ENCODE measurements around the gene CCDC137. TPM values are rescaled to one million over a fixed set of nuclear protein-coding genes. Genes with fewer than 3 reads are reported as not detected.
A peak's percentile ranks its signal among the peaks of the same experiment; 100 is the strongest.

CCDC137 gene
- total RNA-seq, 1 experiment from 2014 or later = 37.8 TPM

GRCh38 chr17:81683584-81684441 lies 17.3 kb downstream of the CCDC137 start, which contains the start of the genes ARL16 and HGS:
Gene ARL16 (minus strand): TSS chr17:81683797. CDS start chr17:81683753, 44 bp downstream.
Gene HGS (plus strand): TSS chr17:81684011. CDS start chr17:81684067, 56 bp downstream.
- CTCF ChIA-PET = interaction anchor here (0.6 to 2.2 kb wide), 3 partner anchors 17 to 188 kb away, joined by 4 to 8 read pairs (median 4); partner anchors contain the start of gene MRPL12
- H3K27me3 Mint-ChIP-seq (ENCODE audit: unreplicated experiment) = no peaks in the 10 kb centered on the region
- H3K4me1 Mint-ChIP-seq (ENCODE audit: low read depth, unreplicated experiment) = peaks cover 12% of the 10 kb centered on the region
- H3K4me3 Mint-ChIP-seq (ENCODE audit: low read depth, unreplicated experiment) = peak within 1 kb of the TSS; percentile 71
- DNase-seq = peak; percentile 97
- intact Hi-C loops (cut with micrococcal nuclease; ENCODE audit: unreplicated experiment) = no loop called here
- no peaks in the 10 kb centered on the region for H3K9me3 Mint-ChIP-seq (ENCODE audit: low read depth, unreplicated experiment)
- TF ChIP-seq, protein P1, sequence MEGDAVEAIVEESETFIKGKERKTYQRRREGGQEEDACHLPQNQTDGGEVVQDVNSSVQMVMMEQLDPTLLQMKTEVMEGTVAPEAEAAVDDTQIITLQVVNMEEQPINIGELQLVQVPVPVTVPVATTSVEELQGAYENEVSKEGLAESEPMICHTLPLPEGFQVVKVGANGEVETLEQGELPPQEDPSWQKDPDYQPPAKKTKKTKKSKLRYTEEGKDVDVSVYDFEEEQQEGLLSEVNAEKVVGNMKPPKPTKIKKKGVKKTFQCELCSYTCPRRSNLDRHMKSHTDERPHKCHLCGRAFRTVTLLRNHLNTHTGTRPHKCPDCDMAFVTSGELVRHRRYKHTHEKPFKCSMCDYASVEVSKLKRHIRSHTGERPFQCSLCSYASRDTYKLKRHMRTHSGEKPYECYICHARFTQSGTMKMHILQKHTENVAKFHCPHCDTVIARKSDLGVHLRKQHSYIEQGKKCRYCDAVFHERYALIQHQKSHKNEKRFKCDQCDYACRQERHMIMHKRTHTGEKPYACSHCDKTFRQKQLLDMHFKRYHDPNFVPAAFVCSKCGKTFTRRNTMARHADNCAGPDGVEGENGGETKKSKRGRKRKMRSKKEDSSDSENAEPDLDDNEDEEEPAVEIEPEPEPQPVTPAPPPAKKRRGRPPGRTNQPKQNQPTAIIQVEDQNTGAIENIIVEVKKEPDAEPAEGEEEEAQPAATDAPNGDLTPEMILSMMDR (IDR thresholded peaks at IDR 0.05; ENCODE audit: unreplicated experiment) = no peak
- H3K27ac Mint-ChIP-seq (ENCODE audit: unreplicated experiment) = peak within 1 kb of the TSS; percentile 69
- H3K36me3 Mint-ChIP-seq (ENCODE audit: insufficient read depth, unreplicated experiment) = peaks cover 76% of the 10 kb centered on the region
- no TSS peak for BruUV-seq (replicated peaks)

GRCh38 chr17:81684442-81684911 lies 17.9 kb downstream of the CCDC137 start:
- intact Hi-C loops (cut with micrococcal nuclease; ENCODE audit: unreplicated experiment) = no loop called here
- TF ChIP-seq, protein P1 (IDR thresholded peaks at IDR 0.05; ENCODE audit: unreplicated experiment) = no peak
- H3K4me1 Mint-ChIP-seq (ENCODE audit: low read depth, unreplicated experiment) = peaks cover 12% of the 10 kb centered on the region
- peaks cover 75% of the 10 kb centered on the region for H3K36me3 Mint-ChIP-seq (ENCODE audit: insufficient read depth, unreplicated experiment)
- BruUV-seq (replicated peaks) = TSS peak; percentile 79
- no peaks in the 10 kb centered on the region for H3K9me3 Mint-ChIP-seq (ENCODE audit: low read depth, unreplicated experiment)
- peak overlapping the region; percentile 71 for H3K4me3 Mint-ChIP-seq (ENCODE audit: low read depth, unreplicated experiment)
- H3K27ac Mint-ChIP-seq (ENCODE audit: unreplicated experiment) = peak overlapping the region; percentile 69
- no peaks in the 10 kb centered on the region for H3K27me3 Mint-ChIP-seq (ENCODE audit: unreplicated experiment)
- CTCF ChIA-PET = interaction anchor here (2.2 kb wide), 1 partner anchor 18 kb away, joined by 8 read pairs; the partner anchor contains the start of gene MRPL12
- no peak for DNase-seq

- peak overlapping the region; percentile 69 for H3K27ac Mint-ChIP-seq (ENCODE audit: unreplicated experiment)
- CTCF ChIA-PET = no interaction called here
Observed at GRCh38 chr17:81685108-81685507, 18.6 kb downstream of the CCDC137 start.

DNA sequence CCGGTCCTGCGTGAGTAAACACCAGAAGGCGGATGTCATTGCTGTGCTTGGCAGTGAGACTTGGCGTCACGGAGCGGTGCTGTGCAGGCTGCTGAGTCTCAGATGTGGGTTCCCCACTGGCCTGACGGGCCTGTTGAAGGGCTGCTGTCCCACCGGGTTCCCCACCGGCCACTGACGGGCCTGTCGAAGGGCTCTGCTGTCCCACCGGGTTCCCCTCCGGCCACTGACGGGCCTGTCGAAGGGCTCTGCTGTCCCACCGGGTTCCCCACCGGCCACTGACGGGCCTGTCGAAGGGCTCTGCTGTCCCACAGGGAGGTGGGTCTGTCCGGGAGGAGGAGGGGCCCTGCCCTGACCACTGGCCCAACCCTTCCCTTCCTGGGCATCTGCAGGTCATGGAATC lies 20.1 kb downstream of the CCDC137 start:
- H3K9me3 Mint-ChIP-seq (ENCODE audit: low read depth, unreplicated experiment) = no peaks in the 10 kb centered on the region
- DNase-seq = no peak
- H3K36me3 Mint-ChIP-seq (ENCODE audit: insufficient read depth, unreplicated experiment) = peaks cover 85% of the 10 kb centered on the region
- intact Hi-C loops (cut with micrococcal nuclease; ENCODE audit: unreplicated experiment) = no loop called here
- peaks cover 9% of the 10 kb centered on the region for H3K4me1 Mint-ChIP-seq (ENCODE audit: low read depth, unreplicated experiment)
- CTCF ChIA-PET = no interaction called here
- TF ChIP-seq, protein P1 (IDR thresholded peaks at IDR 0.05; ENCODE audit: unreplicated experiment) = no peak
- H3K27ac Mint-ChIP-seq (ENCODE audit: unreplicated experiment) = no peak overlapping the region
- H3K27me3 Mint-ChIP-seq (ENCODE audit: unreplicated experiment) = no peaks in the 10 kb centered on the region
- no TSS peak for BruUV-seq (replicated peaks)
- no peak overlapping the region for H3K4me3 Mint-ChIP-seq (ENCODE audit: low read depth, unreplicated experiment)

More at GRCh38 chr17:81685108-81685507, 18.6 kb downstream of the CCDC137 start:
- intact Hi-C loops (cut with micrococcal nuclease; ENCODE audit: unreplicated experiment) = no loop called here
- H3K4me3 Mint-ChIP-seq (ENCODE audit: low read depth, unreplicated experiment) = peak overlapping the region; percentile 71
- peaks cover 12% of the 10 kb centered on the region for H3K4me1 Mint-ChIP-seq (ENCODE audit: low read depth, unreplicated experiment)
- DNase-seq = no peak
- TF ChIP-seq, protein P1 (IDR thresholded peaks at IDR 0.05; ENCODE audit: unreplicated experiment) = no peak
- H3K9me3 Mint-ChIP-seq (ENCODE audit: low read depth, unreplicated experiment) = no peaks in the 10 kb centered on the region
- H3K27me3 Mint-ChIP-seq (ENCODE audit: unreplicated experiment) = no peaks in the 10 kb centered on the region
- no TSS peak for BruUV-seq (replicated peaks)
- peaks cover 75% of the 10 kb centered on the region for H3K36me3 Mint-ChIP-seq (ENCODE audit: insufficient read depth, unreplicated experiment)

Measured in Calu3 (cell line).